ENCODE measurements around the gene FSD2.

The FSD2 gene

DNA sequence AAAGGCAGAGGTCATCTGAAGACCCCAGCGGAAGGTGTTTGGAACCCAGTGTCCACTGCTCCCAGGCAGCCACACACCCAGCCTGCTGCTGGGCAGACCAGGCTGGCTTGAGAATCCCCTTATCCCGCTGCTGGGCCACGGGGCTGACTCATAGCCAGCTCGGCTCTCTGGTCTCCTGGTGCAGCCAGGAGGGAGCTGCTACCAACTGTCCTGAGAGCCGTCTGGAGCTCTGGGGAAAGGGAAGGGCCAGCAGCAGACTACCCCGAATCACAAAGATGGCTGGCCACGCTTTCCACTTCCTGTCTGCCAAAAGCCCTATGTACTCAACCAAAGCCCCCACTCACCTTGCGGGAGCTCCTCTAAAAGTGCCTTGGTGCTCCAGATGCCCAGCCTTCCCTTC lies 41.8 kb upstream of the FSD2 start:
- Histone ChIP-seq H3K9ac (ENCODE audit: low read length in 5 of 5) (no peak overlapping the region), H3K27ac (ENCODE audit: low read depth, low read length) (no peak overlapping the region), H3K36me3 (ENCODE audit: control insufficient read depth in 5 of 5, insufficient read depth in 5 of 5, low read length in 5 of 5) (no peaks in the 10 kb centered on the region), H3K27me3 (ENCODE audit: control insufficient read depth in 5 of 5, insufficient read depth in 4 of 5, low read length in 5 of 5) (no peaks in the 10 kb centered on the region), H3K4me3 (ENCODE audit: low read depth in 1 of 5, low read length in 5 of 5) (no peak overlapping the region), H3K9me3 (ENCODE audit: control insufficient read depth in 5 of 5, low read length in 5 of 5) (peaks cover 0 to 4% (median 0%) of the 10 kb centered on the region in 5 donors), H3K4me1 (ENCODE audit: control insufficient read depth in 5 of 5, insufficient read depth in 5 of 5, low read length in 5 of 5) (peaks cover 0 to 14% (median 10%) of the 10 kb centered on the region in 5 donors)

DNA sequence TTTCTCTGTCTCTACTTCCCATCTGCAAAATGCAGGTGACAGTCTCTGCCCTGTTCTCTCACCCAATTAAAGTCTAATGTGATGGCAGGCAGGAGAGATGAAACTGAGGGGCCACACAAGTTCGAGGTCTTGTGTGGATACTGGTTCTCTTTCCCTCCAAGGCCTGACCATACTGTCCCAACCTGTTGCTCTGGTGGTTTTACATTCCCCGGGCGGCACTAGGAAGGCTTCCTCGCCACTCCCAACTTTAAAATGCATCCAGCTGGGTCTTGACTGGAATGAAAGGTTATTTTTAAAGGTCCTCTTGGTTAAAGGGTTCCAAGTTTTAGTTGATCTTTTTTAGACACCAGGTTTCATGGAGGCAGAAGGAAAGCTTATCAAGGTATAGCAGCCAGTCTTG lies 40.8 kb upstream of the FSD2 start:
- H3K27me3 ChIP-seq (ENCODE audit: control insufficient read depth in 5 of 5, insufficient read depth in 4 of 5, low read length in 5 of 5), result no peaks in the 10 kb centered on the region
- H3K4me1 ChIP-seq (ENCODE audit: control insufficient read depth in 5 of 5, insufficient read depth in 5 of 5, low read length in 5 of 5), result peaks cover 0 to 14% (median 10%) of the 10 kb centered on the region in 5 donors
- H3K36me3 ChIP-seq (ENCODE audit: control insufficient read depth in 5 of 5, insufficient read depth in 5 of 5, low read length in 5 of 5), result no peaks in the 10 kb centered on the region
- H3K9ac ChIP-seq (ENCODE audit: low read length in 5 of 5), result no peak overlapping the region
- no peak overlapping the region for H3K4me3 ChIP-seq (ENCODE audit: low read depth in 1 of 5, low read length in 5 of 5)
- peaks cover 0 to 4% (median 0%) of the 10 kb centered on the region in 5 donors for H3K9me3 ChIP-seq (ENCODE audit: control insufficient read depth in 5 of 5, low read length in 5 of 5)
- no peak overlapping the region for H3K27ac ChIP-seq (ENCODE audit: low read depth, low read length)

DNA sequence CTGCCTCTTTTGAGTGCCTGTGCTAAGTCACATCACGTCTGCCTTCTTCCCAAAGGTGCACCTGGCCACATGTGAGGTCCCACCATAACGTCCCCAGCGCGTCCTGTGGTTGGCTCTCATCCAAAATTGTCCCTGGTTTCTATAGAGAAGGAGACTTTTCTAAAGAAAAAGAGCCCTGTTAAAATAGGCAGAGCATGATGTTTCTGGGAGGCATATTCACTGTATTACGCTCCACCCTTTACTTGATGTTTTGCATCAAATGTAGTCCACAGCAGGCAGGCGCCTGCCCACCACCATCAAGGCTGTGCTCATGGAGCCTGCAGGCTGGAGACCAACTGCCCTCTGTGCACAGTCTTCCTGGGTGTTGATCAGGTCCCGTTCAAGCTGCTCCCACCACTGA lies 39.8 kb upstream of the FSD2 start:
- no peak overlapping the region for H3K27ac ChIP-seq (ENCODE audit: low read depth, low read length)
- H3K4me3 ChIP-seq (ENCODE audit: low read depth in 1 of 5, low read length in 5 of 5), result no peak overlapping the region
- peaks cover 0 to 14% (median 10%) of the 10 kb centered on the region in 5 donors for H3K4me1 ChIP-seq (ENCODE audit: control insufficient read depth in 5 of 5, insufficient read depth in 5 of 5, low read length in 5 of 5)
- H3K36me3 ChIP-seq (ENCODE audit: control insufficient read depth in 5 of 5, insufficient read depth in 5 of 5, low read length in 5 of 5), result no peaks in the 10 kb centered on the region
- no peak overlapping the region for H3K9ac ChIP-seq (ENCODE audit: low read length in 5 of 5)
- no peaks in the 10 kb centered on the region for H3K27me3 ChIP-seq (ENCODE audit: control insufficient read depth in 5 of 5, insufficient read depth in 4 of 5, low read length in 5 of 5)
- peaks cover 0 to 4% (median 0%) of the 10 kb centered on the region in 5 donors for H3K9me3 ChIP-seq (ENCODE audit: control insufficient read depth in 5 of 5, low read length in 5 of 5)

DNA sequence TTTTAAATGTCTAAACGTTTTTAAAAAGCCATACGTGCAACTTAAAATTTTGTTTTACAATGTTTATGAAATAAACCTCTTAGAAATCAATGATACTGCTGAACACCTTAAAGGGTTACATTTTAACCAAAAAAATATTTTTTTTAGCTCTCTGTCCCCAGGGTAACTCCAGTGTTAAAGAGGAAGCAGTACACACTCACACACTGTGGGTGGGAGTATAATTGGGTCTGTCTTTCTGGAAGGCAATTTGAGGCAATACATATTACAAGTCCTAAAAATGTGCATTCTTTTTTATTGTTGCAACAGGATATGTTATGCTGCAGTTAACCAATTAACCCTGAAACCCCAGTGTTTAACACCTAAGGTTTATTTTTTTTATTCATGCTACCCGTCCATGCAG lies 37.7 kb upstream of the FSD2 start:
- Histone ChIP-seq H3K27ac (ENCODE audit: low read depth, low read length) (no peak overlapping the region), H3K9me3 (ENCODE audit: control insufficient read depth in 5 of 5, low read length in 5 of 5) (peaks cover 0 to 4% (median 0%) of the 10 kb centered on the region in 5 donors), H3K36me3 (ENCODE audit: control insufficient read depth in 5 of 5, insufficient read depth in 5 of 5, low read length in 5 of 5) (peaks cover 0 to under 1% (median 0%) of the 10 kb centered on the region in 5 donors), H3K4me1 (ENCODE audit: control insufficient read depth in 5 of 5, insufficient read depth in 5 of 5, low read length in 5 of 5) (peaks cover 0 to 2% (median 0%) of the 10 kb centered on the region in 5 donors), H3K27me3 (ENCODE audit: control insufficient read depth in 5 of 5, insufficient read depth in 4 of 5, low read length in 5 of 5) (no peaks in the 10 kb centered on the region), H3K4me3 (ENCODE audit: low read depth in 1 of 5, low read length in 5 of 5) (no peak overlapping the region), H3K9ac (ENCODE audit: low read length in 5 of 5) (no peak overlapping the region)

DNA sequence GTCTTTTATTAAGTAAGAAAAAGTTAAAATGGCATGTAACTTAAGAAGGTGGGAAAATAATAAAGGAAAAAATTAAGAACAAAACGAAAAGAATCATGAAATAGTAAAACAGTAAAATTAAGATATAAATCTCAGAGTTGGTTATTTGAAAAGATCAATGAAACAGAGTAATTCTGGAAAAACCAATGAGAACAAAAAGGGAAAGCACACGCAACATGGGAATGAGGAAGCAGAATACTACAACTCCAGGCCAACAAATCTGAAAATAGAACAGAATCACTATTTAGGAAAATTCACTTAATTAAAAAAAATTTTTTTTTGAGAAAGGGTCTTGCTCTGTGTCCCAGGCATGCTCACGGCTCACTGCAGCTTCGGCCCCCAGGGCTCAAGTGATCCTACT lies 34.3 kb upstream of the FSD2 start:
- peaks cover 3 to 35% (median 29%) of the 10 kb centered on the region in 5 donors for H3K36me3 ChIP-seq (ENCODE audit: control insufficient read depth in 5 of 5, insufficient read depth in 5 of 5, low read length in 5 of 5)
- no peak overlapping the region for H3K9ac ChIP-seq (ENCODE audit: low read length in 5 of 5)
- H3K27ac ChIP-seq (ENCODE audit: low read depth, low read length), result no peak overlapping the region
- H3K9me3 ChIP-seq (ENCODE audit: control insufficient read depth in 5 of 5, low read length in 5 of 5), result peaks cover 0 to 12% (median 0%) of the 10 kb centered on the region in 5 donors
- H3K4me3 ChIP-seq (ENCODE audit: low read depth in 1 of 5, low read length in 5 of 5), result no peak overlapping the region
- H3K4me1 ChIP-seq (ENCODE audit: control insufficient read depth in 5 of 5, insufficient read depth in 5 of 5, low read length in 5 of 5), result peaks cover 0 to 2% (median 0%) of the 10 kb centered on the region in 5 donors
- no peaks in the 10 kb centered on the region for H3K27me3 ChIP-seq (ENCODE audit: control insufficient read depth in 5 of 5, insufficient read depth in 4 of 5, low read length in 5 of 5)

DNA sequence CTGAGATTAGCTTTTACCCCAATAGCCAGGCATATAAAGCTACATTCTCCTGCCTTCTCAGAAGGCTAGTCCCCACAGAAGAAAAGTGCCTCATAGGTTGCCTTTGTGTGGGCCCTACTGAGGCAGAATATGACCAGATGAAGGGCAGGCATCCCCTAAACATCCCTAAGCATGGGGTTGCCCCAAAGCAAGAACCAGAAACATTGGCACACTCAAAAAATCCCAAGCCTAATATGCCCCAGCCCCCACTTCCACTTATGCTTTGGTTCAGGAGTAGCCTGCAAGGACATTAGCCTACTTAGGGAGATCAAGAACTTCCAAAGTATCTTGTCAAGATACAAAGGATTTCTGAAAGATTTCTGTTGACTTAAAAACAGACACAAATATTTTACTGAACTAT lies 33.3 kb upstream of the FSD2 start:
- no peak overlapping the region for H3K27ac ChIP-seq (ENCODE audit: low read depth, low read length)
- no peak overlapping the region for H3K4me3 ChIP-seq (ENCODE audit: low read depth in 1 of 5, low read length in 5 of 5)
- H3K4me1 ChIP-seq (ENCODE audit: control insufficient read depth in 5 of 5, insufficient read depth in 5 of 5, low read length in 5 of 5), result no peaks in the 10 kb centered on the region
- peaks cover 9 to 45% (median 37%) of the 10 kb centered on the region in 5 donors for H3K36me3 ChIP-seq (ENCODE audit: control insufficient read depth in 5 of 5, insufficient read depth in 5 of 5, low read length in 5 of 5)
- H3K27me3 ChIP-seq (ENCODE audit: control insufficient read depth in 5 of 5, insufficient read depth in 4 of 5, low read length in 5 of 5), result no peaks in the 10 kb centered on the region
- peaks cover 0 to 12% (median 0%) of the 10 kb centered on the region in 5 donors for H3K9me3 ChIP-seq (ENCODE audit: control insufficient read depth in 5 of 5, low read length in 5 of 5)
- no peak overlapping the region for H3K9ac ChIP-seq (ENCODE audit: low read length in 5 of 5)

GRCh38 chr15:82838096-82838735 lies 32.3 kb upstream of the FSD2 start:
- Histone ChIP-seq H3K4me1 (ENCODE audit: control insufficient read depth in 5 of 5, insufficient read depth in 5 of 5, low read length in 5 of 5) (no peaks in the 10 kb centered on the region), H3K27me3 (ENCODE audit: control insufficient read depth in 5 of 5, insufficient read depth in 4 of 5, low read length in 5 of 5) (no peaks in the 10 kb centered on the region), H3K4me3 (ENCODE audit: low read depth in 1 of 5, low read length in 5 of 5) (no peak overlapping the region), H3K27ac (ENCODE audit: low read depth, low read length) (no peak overlapping the region), H3K36me3 (ENCODE audit: control insufficient read depth in 5 of 5, insufficient read depth in 5 of 5, low read length in 5 of 5) (peaks cover 9 to 53% (median 43%) of the 10 kb centered on the region in 5 donors), H3K9me3 (ENCODE audit: control insufficient read depth in 5 of 5, low read length in 5 of 5) (peaks cover 0 to 7% (median 0%) of the 10 kb centered on the region in 5 donors), H3K9ac (ENCODE audit: low read length in 5 of 5) (no peak overlapping the region)

GRCh38 chr15:82835391-82835917 lies 29.6 kb upstream of the FSD2 start:
- no peaks in the 10 kb centered on the region for H3K27me3 ChIP-seq (ENCODE audit: control insufficient read depth in 5 of 5, insufficient read depth in 4 of 5, low read length in 5 of 5)
- H3K4me3 ChIP-seq (ENCODE audit: low read depth in 1 of 5, low read length in 5 of 5), result no peak overlapping the region
- no peak overlapping the region for H3K27ac ChIP-seq (ENCODE audit: low read depth, low read length)
- H3K9me3 ChIP-seq (ENCODE audit: control insufficient read depth in 5 of 5, low read length in 5 of 5), result peaks cover 0 to 7% (median 0%) of the 10 kb centered on the region in 5 donors
- peaks cover 22 to 81% (median 69%) of the 10 kb centered on the region in 5 donors for H3K36me3 ChIP-seq (ENCODE audit: control insufficient read depth in 5 of 5, insufficient read depth in 5 of 5, low read length in 5 of 5)
- no peak overlapping the region for H3K9ac ChIP-seq (ENCODE audit: low read length in 5 of 5)
- no peaks in the 10 kb centered on the region for H3K4me1 ChIP-seq (ENCODE audit: control insufficient read depth in 5 of 5, insufficient read depth in 5 of 5, low read length in 5 of 5)

DNA sequence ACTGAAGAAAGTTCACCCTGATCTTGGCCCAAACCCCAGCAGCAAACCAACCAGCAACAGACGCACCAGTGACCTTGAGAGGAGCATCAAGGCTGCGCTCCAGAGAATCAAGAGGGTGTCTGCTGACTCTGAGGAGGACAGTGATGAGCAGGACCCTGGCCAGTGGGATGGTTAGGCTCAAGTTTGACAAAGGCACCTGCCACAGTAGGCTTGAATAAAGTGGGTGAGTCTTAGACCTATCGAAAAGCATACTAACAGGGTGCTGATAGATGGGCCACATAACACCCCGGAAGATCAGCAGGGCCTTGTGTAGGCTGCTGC lies 27.5 kb upstream of the FSD2 start:
- no peaks in the 10 kb centered on the region for H3K27me3 ChIP-seq (ENCODE audit: control insufficient read depth in 5 of 5, insufficient read depth in 4 of 5, low read length in 5 of 5)
- H3K9ac ChIP-seq (ENCODE audit: low read length in 5 of 5), result no peak overlapping the region
- peaks cover 0 to 7% (median 0%) of the 10 kb centered on the region in 5 donors for H3K9me3 ChIP-seq (ENCODE audit: control insufficient read depth in 5 of 5, low read length in 5 of 5)
- H3K4me1 ChIP-seq (ENCODE audit: control insufficient read depth in 5 of 5, insufficient read depth in 5 of 5, low read length in 5 of 5), result no peaks in the 10 kb centered on the region
- no peak overlapping the region for H3K27ac ChIP-seq (ENCODE audit: low read depth, low read length)
- H3K4me3 ChIP-seq (ENCODE audit: low read depth in 1 of 5, low read length in 5 of 5), result no peak overlapping the region
- peaks cover 27 to 97% (median 87%) of the 10 kb centered on the region in 5 donors for H3K36me3 ChIP-seq (ENCODE audit: control insufficient read depth in 5 of 5, insufficient read depth in 5 of 5, low read length in 5 of 5)

- H3K9me3 ChIP-seq (ENCODE audit: control insufficient read depth in 5 of 5, low read length in 5 of 5), result peaks cover 0 to 7% (median 0%) of the 10 kb centered on the region in 5 donors
- H3K9ac ChIP-seq (ENCODE audit: low read length in 5 of 5), result no peak overlapping the region
- H3K4me3 ChIP-seq (ENCODE audit: low read depth in 1 of 5, low read length in 5 of 5), result no peak overlapping the region
- H3K27me3 ChIP-seq (ENCODE audit: control insufficient read depth in 5 of 5, insufficient read depth in 4 of 5, low read length in 5 of 5), result no peaks in the 10 kb centered on the region
- H3K27ac ChIP-seq (ENCODE audit: low read depth, low read length), result no peak overlapping the region
- H3K36me3 ChIP-seq (ENCODE audit: control insufficient read depth in 5 of 5, insufficient read depth in 5 of 5, low read length in 5 of 5), result peaks cover 30 to 97% (median 89%) of the 10 kb centered on the region in 5 donors
- no peaks in the 10 kb centered on the region for H3K4me1 ChIP-seq (ENCODE audit: control insufficient read depth in 5 of 5, insufficient read depth in 5 of 5, low read length in 5 of 5)
Measured at GRCh38 chr15:82832601-82833361, 26.9 kb upstream of the FSD2 start.
